AML-193 (cell line): ENCODE results near the gene CDC42BPB.
A peak's percentile ranks its signal among the peaks of the same experiment; 100 is the strongest.

ENCODE experiments used
- DNase-seq, 2 experiments: peaks; one replicate each; lab custom pipeline; 2025; lab: John Stamatoyannopoulos, UW

The CDC42BPB gene

GRCh38 chr14:103057372-103058163, at the start of gene CDC42BPB:
Gene CDC42BPB (minus strand): TSS chr14:103057549. CDS start chr14:103057173, 376 bp downstream.
- no peak for DNase-seq

- peak in 1 of 2 experiments; percentile 5 for DNase-seq
Observed at GRCh38 chr14:103105580-103106150, 48.3 kb upstream of the CDC42BPB start.

- peak in 1 of 2 experiments; percentile 18 for DNase-seq
Observed at GRCh38 chr14:103104654-103105452, 47.5 kb upstream of the CDC42BPB start.

GRCh38 chr14:103104389-103104653, 47.0 kb upstream of the CDC42BPB start:
- no peak for DNase-seq

- no peak for DNase-seq
Observed at GRCh38 chr14:103103461-103104388, 46.4 kb upstream of the CDC42BPB start.

- no peak for DNase-seq
Observed at GRCh38 chr14:103102689-103103260, 45.4 kb upstream of the CDC42BPB start.

GRCh38 chr14:103101963-103102688, 44.8 kb upstream of the CDC42BPB start:
- DNase-seq, result no peak

GRCh38 chr14:103101257-103101962, 44.1 kb upstream of the CDC42BPB start:
- DNase-seq, result no peak

GRCh38 chr14:103100281-103101121, 43.2 kb upstream of the CDC42BPB start:
- no peak for DNase-seq

GRCh38 chr14:103099733-103100280, 42.5 kb upstream of the CDC42BPB start:
- no peak for DNase-seq

- DNase-seq, result no peak
Observed at GRCh38 chr14:103099081-103099732, 41.9 kb upstream of the CDC42BPB start.

- no peak for DNase-seq
Observed at GRCh38 chr14:103097994-103098957, 40.9 kb upstream of the CDC42BPB start.

- DNase-seq, result no peak
Observed at GRCh38 chr14:103097244-103097993, 40.1 kb upstream of the CDC42BPB start.

- no peak for DNase-seq
Observed at GRCh38 chr14:103096387-103096786, 39.0 kb upstream of the CDC42BPB start.

- DNase-seq, result no peak
Observed at GRCh38 chr14:103095210-103095778, 37.9 kb upstream of the CDC42BPB start.
